Spleen (tissue), 7 donors: Measurements from ENCODE around the gene USP4.

Experiments
- CTCF ChIP-seq, 11 experiments: fragments of 200-600 bp in 7 of 11; fragments of 450-650 bp in 4 of 11; sonication (generic) in 4 of 11; IDR thresholded peaks in 8 of 11; conservative IDR thresholded peaks in 3 of 11; 1 replicate in 7 of 11; 2 replicates in 4 of 11; pipeline versions ENCODE4 v1.4.0 to v1.8.0; 2016 to 2021; ENCODE audit warnings: antibody characterized with exemption in 11 of 11, inconsistent platforms in 4 of 11, mild to moderate bottlenecking in 1 of 11
- POLR2A ChIP-seq, 3 donors: fragments of 450-650 bp; IDR thresholded peaks; one replicate each; pipeline ENCODE4 v1.5.1; 2017; ENCODE audit warnings: antibody characterized with exemption in 3 of 3, mild to moderate bottlenecking in 1 of 3
- donor health status: DM: no; HTN: no; CAD: no; lungs with moderate emphysema.
- donor health status: DM: no; HTN: no; CAD: no.
- donor health status: DM: no; HTN: no; CAD: no.

- no peak for TF ChIP-seq POLR2A (IDR thresholded peaks at IDR 0.05)
- no peak for TF ChIP-seq CTCF (IDR thresholded peaks at IDR 0.05 in 8 of 11, conservative IDR thresholded peaks at IDR 0.05 in 3 of 11)
Measured at GRCh38 chr3:49311283-49311682, 28.6 kb downstream of the USP4 start.
